Activated T-cell treated with anti-CD3 and anti-CD28 coated beads, Interleukin-2, amount 50 U/mL, for 48 hours (primary cell): Measurements from ENCODE around the gene DBH.
A peak's percentile ranks its signal among the peaks of the same experiment; 100 is the strongest.

Source experiments
- DNase-seq, 2 experiments: peaks; one replicate each; pipeline ENCODE4 v3.0.0-alpha.2; 2020

The DBH gene

GRCh38 chr9:133647148-133647547 is 11.0 kb downstream of the DBH start:
- no peak for DNase-seq

GRCh38 chr9:133647765-133648469 is 11.8 kb downstream of the DBH start:
- DNase-seq, result no peak

- no peak for DNase-seq
These were observed 13.0 kb downstream of the DBH start for GRCh38 chr9:133649194-133649593.

GRCh38 chr9:133650026-133650425 is 13.9 kb downstream of the DBH start:
- no peak for DNase-seq

GRCh38 chr9:133653638-133654037 is 17.5 kb downstream of the DBH start:
- no peak for DNase-seq

GRCh38 chr9:133654736-133655657 is 18.8 kb downstream of the DBH start:
- no peak for DNase-seq

GRCh38 chr9:133655701-133656100 is 19.5 kb downstream of the DBH start:
- DNase-seq, result no peak

GRCh38 chr9:133656211-133657119 is 20.3 kb downstream of the DBH start:
- DNase-seq, result peak; percentile 26 to 35

- DNase-seq, result no peak
These were observed 21.0 kb downstream of the DBH start for GRCh38 chr9:133657120-133657661.

GRCh38 chr9:133658442-133659431 is 22.6 kb downstream of the DBH start:
- DNase-seq, result peak; percentile 33 to 38

GRCh38 chr9:133659516-133659915 is 23.4 kb downstream of the DBH start:
- no peak for DNase-seq

GRCh38 chr9:133661846-133662540 is 25.8 kb downstream of the DBH start:
- DNase-seq, result no peak

- DNase-seq, result no peak
These were observed 28.2 kb downstream of the DBH start for GRCh38 chr9:133664173-133665050.

- DNase-seq, result no peak
These were observed 28.9 kb downstream of the DBH start for GRCh38 chr9:133665096-133665495.

- no peak for DNase-seq
These were observed 29.4 kb downstream of the DBH start for GRCh38 chr9:133665535-133665934.

GRCh38 chr9:133666387-133666786 is 30.2 kb downstream of the DBH start:
- DNase-seq, result no peak

- DNase-seq, result no peak
These were observed 30.7 kb downstream of the DBH start for GRCh38 chr9:133666845-133667244.

- DNase-seq, result no peak
These were observed 31.7 kb downstream of the DBH start for GRCh38 chr9:133667759-133668450.

- DNase-seq, result no peak
These were observed 33.1 kb downstream of the DBH start for GRCh38 chr9:133669182-133669801.
